Stimulated activated CD4-positive, alpha-beta T cell treated with anti-CD3 and anti-CD28 coated beads, Interleukin-12 subunit alpha, Interleukin-12 subunit beta, amount 100 ng/mL, for 24 hours (primary cell): ENCODE results near the gene CAMK1D.
"Not testable (repeated sequence)": the region's sequence is repeated elsewhere in the genome, so short reads cannot be mapped to it uniquely, and the experiment has no call there.

Experiments used
- DNase-seq, 2 experiments: peaks; one replicate each; pipeline ENCODE4 v3.0.0-alpha.2; 2020; ENCODE audit warnings: low read depth in 2 of 2

CAMK1D gene

GRCh38 chr10:12795315-12796110, 446.2 kb downstream of the CAMK1D start:
- DNase-seq: no peak

- no peak for DNase-seq
These were observed 447.2 kb downstream of the CAMK1D start for GRCh38 chr10:12796401-12797160.

- no peak for DNase-seq
These were observed 448.3 kb downstream of the CAMK1D start for GRCh38 chr10:12797471-12798262.

- no peak for DNase-seq
These were observed 449.8 kb downstream of the CAMK1D start for GRCh38 chr10:12799144-12799543.

GRCh38 chr10:12799714-12800113, 450.4 kb downstream of the CAMK1D start:
- DNase-seq: no peak

GRCh38 chr10:12800302-12800701, 451.0 kb downstream of the CAMK1D start:
- no peak for DNase-seq

- DNase-seq: no peak
These were observed 452.1 kb downstream of the CAMK1D start for GRCh38 chr10:12801214-12802087.

- no peak for DNase-seq
These were observed 454.4 kb downstream of the CAMK1D start for GRCh38 chr10:12803776-12804175.

- no peak for DNase-seq
These were observed 457.1 kb downstream of the CAMK1D start for GRCh38 chr10:12806228-12807095.

- no peak for DNase-seq
These were observed 457.9 kb downstream of the CAMK1D start for GRCh38 chr10:12807096-12807755.

- no peak for DNase-seq
These were observed 458.8 kb downstream of the CAMK1D start for GRCh38 chr10:12808014-12808613.

GRCh38 chr10:12810046-12810445, 460.7 kb downstream of the CAMK1D start:
- DNase-seq: not testable (repeated sequence)

GRCh38 chr10:12811826-12812225, 462.5 kb downstream of the CAMK1D start:
- DNase-seq: no peak

GRCh38 chr10:12812571-12812970, 463.2 kb downstream of the CAMK1D start:
- no peak for DNase-seq

- DNase-seq: no peak
These were observed 464.8 kb downstream of the CAMK1D start for GRCh38 chr10:12814166-12814565.

GRCh38 chr10:12819071-12819470, 469.7 kb downstream of the CAMK1D start:
- no peak for DNase-seq

- no peak for DNase-seq
These were observed 470.3 kb downstream of the CAMK1D start for GRCh38 chr10:12819656-12820055.

GRCh38 chr10:12822126-12822892, 473.0 kb downstream of the CAMK1D start:
- no peak for DNase-seq

- DNase-seq: no peak
These were observed 473.5 kb downstream of the CAMK1D start for GRCh38 chr10:12822893-12823170.
